A673 (cell line): ENCODE data around the gene URI1. TPM values are rescaled to one million over a fixed set of nuclear protein-coding genes. Genes with fewer than 3 reads are reported as not detected.

Experiments used
- BruUV-seq: library from RNA; stranded (reverse); fragments of 400-500 nt; replicated peaks from 2 replicates; lab custom pipeline; 2021; lab: Mats Ljungman, UMichigan
- CTCF ChIA-PET: fragments of 300-600 bp; sonication (Branson Sonifier 250); formaldehyde crosslinking; loops from one replicate; lab custom pipeline; 2022; ENCODE audit warnings: antibody characterized with exemption; lab: Charles Lee
- POLR2A ChIA-PET: fragments of 300-600 bp; sonication (Branson Sonifier 250); formaldehyde crosslinking; loops from one replicate; lab custom pipeline; 2022; ENCODE audit warnings: antibody characterized with exemption; ENCODE audit not compliant: low non-redundant PET; lab: Charles Lee
- DNase-seq: peaks from one replicate; pipeline ENCODE4 v3.0.0-alpha.2; 2015; ENCODE audit warnings: low spot score
- H3K27ac ChIP-seq: fragments of 200-600 bp; sonication (generic); 2 replicates; pipeline ENCODE4 v1.5.1; 2016; ENCODE audit warnings: mixed run types, low read depth, mild to moderate bottlenecking, mixed read lengths, antibody characterized with exemption, low read length; ENCODE audit not compliant: poor library complexity, severe bottlenecking
- H3K27me3 ChIP-seq: fragments of 200-600 bp; sonication (generic); replicated peaks from 2 replicates; pipeline ENCODE4 v1.6.1; 2017; ENCODE audit warnings: mixed run types, low read depth, mild to moderate bottlenecking, mixed read lengths, antibody characterized with exemption, low read length; ENCODE audit not compliant: insufficient read depth, poor library complexity
- H3K36me3 ChIP-seq: fragments of 200-600 bp; sonication (generic); 2 replicates; pipeline ENCODE4 v1.6.1; 2016; ENCODE audit warnings: mixed run types, mild to moderate bottlenecking, mixed read lengths, antibody characterized with exemption, low read length; ENCODE audit not compliant: insufficient read depth, poor library complexity, severe bottlenecking
- H3K4me1 ChIP-seq: fragments of 200-600 bp; sonication (generic); 2 replicates; pipeline ENCODE4 v1.6.1; 2017; ENCODE audit warnings: mixed run types, mild to moderate bottlenecking, mixed read lengths, antibody characterized with exemption, low read length; ENCODE audit not compliant: insufficient read depth, poor library complexity, severe bottlenecking
- H3K4me3 ChIP-seq: fragments of 200-600 bp; sonication (generic); 2 replicates; pipeline ENCODE4 v1.5.1; 2016; ENCODE audit warnings: low read depth, mixed run types, mild to moderate bottlenecking, mixed read lengths, low read length; ENCODE audit not compliant: poor library complexity, severe bottlenecking
- H3K9me3 ChIP-seq: fragments of 200-600 bp; sonication (generic); 2 replicates; pipeline ENCODE4 v1.6.1; 2016; ENCODE audit warnings: mixed run types, low read depth, mild to moderate bottlenecking, mixed read lengths, antibody characterized with exemption, low read length; ENCODE audit not compliant: poor library complexity, severe bottlenecking
- CTCF ChIP-seq: fragments of 300-800, 200-600 bp; sonication (generic); conservative IDR thresholded peaks from 2 replicates; pipeline ENCODE4 v1.5.1; 2017; ENCODE audit warnings: low read depth, mild to moderate bottlenecking, antibody characterized with exemption, low read length, moderate library complexity, mixed read lengths
- EZH2 ChIP-seq: fragments of 200-600 bp; sonication (generic); IDR thresholded peaks from 2 replicates; pipeline ENCODE4 v1.6.1; 2017; ENCODE audit warnings: borderline replicate concordance, low read depth, mild to moderate bottlenecking, mixed read lengths, antibody characterized with exemption, low read length; ENCODE audit not compliant: poor library complexity, severe bottlenecking
- intact Hi-C: fragments of 100-400 bp; cut with micrococcal nuclease; formaldehyde crosslinking; loops from one replicate; pipeline ENCODE4 v1.10.0; 2022; ENCODE audit not compliant: unreplicated experiment
- total RNA-seq: library from RNA; stranded (reverse); gene quantifications from 2 replicates; pipeline ENCODE4 v1.2.3, GENCODE V29; 2021

The URI1 gene
- total RNA-seq, 1 experiment from 2014 or later: 93.0 TPM

DNA sequence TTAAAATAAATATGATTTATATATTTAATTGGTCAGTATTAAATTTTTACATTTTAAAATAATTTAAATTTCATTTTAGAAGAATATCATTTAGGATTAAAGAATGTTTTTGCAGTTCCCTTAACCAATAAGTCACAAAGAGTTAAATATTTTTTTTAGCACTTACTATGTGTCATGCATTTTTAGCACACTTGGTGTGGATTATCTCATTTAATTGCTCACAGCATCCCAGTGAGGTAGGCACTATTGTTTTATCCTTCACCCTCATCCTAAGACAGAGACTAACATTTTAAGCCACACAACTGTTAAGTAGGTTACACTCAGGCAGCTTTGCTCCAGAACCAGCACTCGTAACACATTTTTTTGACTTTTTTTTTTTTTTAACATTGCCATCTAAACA lies 78.2 kb downstream of the URI1 start:
- BruUV-seq: no TSS peak
- intact Hi-C loops: no loop called here
- CTCF ChIA-PET: no interaction called here
- H3K9me3 ChIP-seq: peaks cover 6% of the 10 kb centered on the region
- DNase-seq: no peak
- H3K27ac ChIP-seq: no peak overlapping the region
- TF ChIP-seq CTCF: no peak
- TF ChIP-seq EZH2: no peak
- no peaks in the 10 kb centered on the region for H3K4me1 ChIP-seq
- H3K27me3 ChIP-seq: no peaks in the 10 kb centered on the region
- POLR2A ChIA-PET: no interaction called here
- no peak overlapping the region for H3K4me3 ChIP-seq
- peaks cover 9% of the 10 kb centered on the region for H3K36me3 ChIP-seq

- DNase-seq: no peak
- BruUV-seq: no TSS peak
- Histone ChIP-seq H3K27me3 (no peaks in the 10 kb centered on the region), H3K27ac (no peak overlapping the region), H3K36me3 (no peaks in the 10 kb centered on the region), H3K9me3 (peaks cover 6% of the 10 kb centered on the region), H3K4me3 (no peak overlapping the region), H3K4me1 (no peaks in the 10 kb centered on the region)
- POLR2A ChIA-PET: no interaction called here
- CTCF ChIA-PET: no interaction called here
- TF ChIP-seq CTCF: no peak
- intact Hi-C loops: no loop called here
Observed at GRCh38 chr19:30022659-30023058, 80.6 kb downstream of the URI1 start.

- POLR2A ChIA-PET: no interaction called here
- no peaks in the 10 kb centered on the region for H3K36me3 ChIP-seq
- no peak overlapping the region for H3K27ac ChIP-seq
- DNase-seq: no peak
- TF ChIP-seq EZH2 (no peak), CTCF (no peak)
- intact Hi-C loops: no loop called here
- no peaks in the 10 kb centered on the region for H3K4me1 ChIP-seq
- no TSS peak for BruUV-seq
- H3K4me3 ChIP-seq: no peak overlapping the region
- H3K27me3 ChIP-seq: no peaks in the 10 kb centered on the region
- peaks cover 6% of the 10 kb centered on the region for H3K9me3 ChIP-seq
- CTCF ChIA-PET: no interaction called here
Observed at GRCh38 chr19:30023330-30023729, 81.3 kb downstream of the URI1 start.
